ENCODE measurements around the gene CACNG5. TPM values are rescaled to one million over a fixed set of nuclear protein-coding genes. Genes with fewer than 3 reads are reported as not detected.

The CACNG5 gene
- total RNA-seq, 2 experiments from 2014 or later: not detected

DNA sequence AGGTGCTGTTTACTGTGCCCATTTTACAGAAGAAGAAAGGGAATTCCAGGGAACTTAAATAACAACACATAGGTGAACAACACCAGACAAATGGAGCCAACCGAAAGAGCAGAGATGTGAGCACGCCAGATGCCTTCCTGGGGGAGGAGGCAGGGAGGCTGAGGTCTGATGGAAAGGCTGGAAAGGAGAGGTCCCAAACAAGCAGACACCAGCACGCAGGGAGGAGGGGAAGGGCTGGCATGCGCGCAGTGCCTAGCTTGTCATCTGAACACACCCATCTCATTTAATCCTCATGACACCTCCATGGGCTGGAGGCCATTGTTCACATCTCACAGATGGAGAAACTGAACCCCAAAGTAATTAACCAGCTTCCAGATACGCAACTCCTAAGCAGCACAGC, 20.9 kb upstream of the CACNG5 start:
- no peak overlapping the region for H3K4me3 Mint-ChIP-seq
- Histone ChIP-seq H3K4me3 (ENCODE audit: low read length) (no peak overlapping the region), H3K27me3 (ENCODE audit: control insufficient read depth in 1 of 2, insufficient read depth in 2 of 2, low read length in 2 of 2) (peaks cover 0 to 2% of the 10 kb centered on the region in 2 experiments), H3K9me3 (ENCODE audit: control insufficient read depth in 1 of 2, insufficient read depth in 1 of 2, low read length in 2 of 2) (peaks cover 6 to 15% of the 10 kb centered on the region in 2 experiments), H3K4me1 (ENCODE audit: insufficient read depth, low read length) (no peaks in the 10 kb centered on the region), H3K36me3 (ENCODE audit: insufficient read depth, low read length) (no peaks in the 10 kb centered on the region), H3K27ac (ENCODE audit: low read depth in 1 of 2, low read length in 2 of 2) (no peak overlapping the region)
- ChIA-PET POLR2A (no interaction called here), CTCF (no interaction called here)
- no peaks in the 10 kb centered on the region for H3K4me1 Mint-ChIP-seq (ENCODE audit: low read depth)
- ATAC-seq (ENCODE audit: poor library complexity): no peak
- DNase-seq: no peak
- TF ChIP-seq, protein P1, sequence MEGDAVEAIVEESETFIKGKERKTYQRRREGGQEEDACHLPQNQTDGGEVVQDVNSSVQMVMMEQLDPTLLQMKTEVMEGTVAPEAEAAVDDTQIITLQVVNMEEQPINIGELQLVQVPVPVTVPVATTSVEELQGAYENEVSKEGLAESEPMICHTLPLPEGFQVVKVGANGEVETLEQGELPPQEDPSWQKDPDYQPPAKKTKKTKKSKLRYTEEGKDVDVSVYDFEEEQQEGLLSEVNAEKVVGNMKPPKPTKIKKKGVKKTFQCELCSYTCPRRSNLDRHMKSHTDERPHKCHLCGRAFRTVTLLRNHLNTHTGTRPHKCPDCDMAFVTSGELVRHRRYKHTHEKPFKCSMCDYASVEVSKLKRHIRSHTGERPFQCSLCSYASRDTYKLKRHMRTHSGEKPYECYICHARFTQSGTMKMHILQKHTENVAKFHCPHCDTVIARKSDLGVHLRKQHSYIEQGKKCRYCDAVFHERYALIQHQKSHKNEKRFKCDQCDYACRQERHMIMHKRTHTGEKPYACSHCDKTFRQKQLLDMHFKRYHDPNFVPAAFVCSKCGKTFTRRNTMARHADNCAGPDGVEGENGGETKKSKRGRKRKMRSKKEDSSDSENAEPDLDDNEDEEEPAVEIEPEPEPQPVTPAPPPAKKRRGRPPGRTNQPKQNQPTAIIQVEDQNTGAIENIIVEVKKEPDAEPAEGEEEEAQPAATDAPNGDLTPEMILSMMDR (IDR thresholded peaks at IDR 0.05): no peak
- no peaks in the 10 kb centered on the region for H3K36me3 Mint-ChIP-seq (ENCODE audit: low read depth)
- no peaks in the 10 kb centered on the region for H3K27me3 Mint-ChIP-seq
- H3K27ac Mint-ChIP-seq: no peak overlapping the region
- peaks cover 7% of the 10 kb centered on the region for H3K9me3 Mint-ChIP-seq
- intact Hi-C loops (cut with DNase I, micrococcal nuclease): loop anchor here in 1 of 2 experiments (10.0 kb wide), 1 partner anchor 59 kb away; no protein-coding TSS in a partner anchor

DNA sequence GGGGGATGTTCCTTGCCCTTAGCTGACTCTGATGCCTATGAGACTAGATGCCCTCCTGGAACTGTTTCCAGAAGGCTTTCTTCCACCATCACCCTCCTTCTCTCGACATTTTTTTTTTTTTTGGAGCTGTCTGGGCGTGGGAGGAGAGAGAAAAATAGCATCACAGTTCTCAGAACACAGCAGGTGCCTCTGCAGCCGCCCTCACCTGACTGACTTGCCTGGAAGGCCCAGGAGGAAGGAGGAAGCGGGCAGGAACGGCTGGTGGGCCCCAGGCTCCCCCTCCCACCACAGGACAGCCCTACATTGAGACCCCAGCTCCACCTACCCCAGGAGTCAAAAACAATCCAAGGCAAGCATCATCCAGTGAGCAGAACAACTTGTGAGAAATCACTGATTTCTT, 20.3 kb upstream of the CACNG5 start:
- intact Hi-C loops (cut with DNase I, micrococcal nuclease): loop anchor here in 1 of 2 experiments (10.0 kb wide), 1 partner anchor 60 kb away; no protein-coding TSS in a partner anchor
- Histone ChIP-seq H3K27me3 (ENCODE audit: control insufficient read depth in 1 of 2, insufficient read depth in 2 of 2, low read length in 2 of 2) (peaks cover 0 to 2% of the 10 kb centered on the region in 2 experiments), H3K4me3 (ENCODE audit: low read length) (no peak overlapping the region), H3K27ac (ENCODE audit: low read depth in 1 of 2, low read length in 2 of 2) (no peak overlapping the region), H3K36me3 (ENCODE audit: insufficient read depth, low read length) (no peaks in the 10 kb centered on the region), H3K4me1 (ENCODE audit: insufficient read depth, low read length) (no peaks in the 10 kb centered on the region), H3K9me3 (ENCODE audit: control insufficient read depth in 1 of 2, insufficient read depth in 1 of 2, low read length in 2 of 2) (peaks cover 6 to 15% of the 10 kb centered on the region in 2 experiments)
- ChIA-PET POLR2A (no interaction called here), CTCF (no interaction called here)
- Mint-ChIP-seq H3K4me1 (ENCODE audit: low read depth) (no peaks in the 10 kb centered on the region), H3K9me3 (peaks cover 7% of the 10 kb centered on the region), H3K27me3 (no peaks in the 10 kb centered on the region), H3K4me3 (no peak overlapping the region), H3K36me3 (ENCODE audit: low read depth) (no peaks in the 10 kb centered on the region), H3K27ac (no peak overlapping the region)
- DNase-seq (no peak), ATAC-seq (ENCODE audit: poor library complexity) (no peak)
- TF ChIP-seq, protein P1 (IDR thresholded peaks at IDR 0.05): no peak

DNA sequence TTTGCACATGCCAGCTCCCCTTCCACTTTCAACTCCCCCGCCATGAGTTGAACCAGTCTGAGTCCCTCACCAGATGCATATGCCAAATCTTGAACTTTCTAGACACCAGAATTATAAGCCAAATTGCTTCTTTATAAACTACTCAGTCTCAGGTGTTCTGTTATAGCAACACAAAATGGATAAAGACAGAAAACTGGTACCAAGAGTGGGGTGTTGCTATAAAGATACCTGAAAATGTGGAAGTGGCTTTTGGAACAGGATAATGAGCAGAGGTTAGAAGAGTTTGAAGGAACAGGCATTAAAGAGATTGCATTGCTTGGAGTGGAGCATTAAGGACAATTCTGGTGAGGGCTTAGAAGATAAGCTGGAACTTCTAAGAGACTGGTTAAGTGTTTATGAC, 17.2 kb upstream of the CACNG5 start:
- POLR2A ChIA-PET: no interaction called here
- Mint-ChIP-seq H3K27me3 (peaks cover 4% of the 10 kb centered on the region), H3K4me3 (no peak overlapping the region), H3K27ac (no peak overlapping the region), H3K36me3 (ENCODE audit: low read depth) (no peaks in the 10 kb centered on the region), H3K4me1 (ENCODE audit: low read depth) (no peaks in the 10 kb centered on the region), H3K9me3 (peaks cover 7% of the 10 kb centered on the region)
- H3K27me3 ChIP-seq (ENCODE audit: control insufficient read depth in 1 of 2, insufficient read depth in 2 of 2, low read length in 2 of 2): peaks cover 0 to 2% of the 10 kb centered on the region in 2 experiments
- ATAC-seq (ENCODE audit: poor library complexity) (no peak), DNase-seq (no peak)
- H3K27ac ChIP-seq (ENCODE audit: low read depth in 1 of 2, low read length in 2 of 2): no peak overlapping the region
- H3K9me3 ChIP-seq (ENCODE audit: control insufficient read depth in 1 of 2, insufficient read depth in 1 of 2, low read length in 2 of 2): peaks cover 6 to 9% of the 10 kb centered on the region in 2 experiments
- no peaks in the 10 kb centered on the region for H3K36me3 ChIP-seq (ENCODE audit: insufficient read depth, low read length)
- TF ChIP-seq, protein P1 (IDR thresholded peaks at IDR 0.05): no peak
- CTCF ChIA-PET: no interaction called here
- intact Hi-C loops (cut with DNase I, micrococcal nuclease): loop anchor here in 1 of 2 experiments (10.0 kb wide), 1 partner anchor 63 kb away; no protein-coding TSS in a partner anchor
- H3K4me3 ChIP-seq (ENCODE audit: low read length): no peak overlapping the region
- no peaks in the 10 kb centered on the region for H3K4me1 ChIP-seq (ENCODE audit: insufficient read depth, low read length)

All from CD4-positive, alpha-beta T cell (primary cell).